Activated CD4-positive, alpha-beta T cell treated with anti-CD3 and anti-CD28 coated beads for 36 hours (primary cell): ENCODE results near the gene KRTAP21-1. TPM values are rescaled to one million over a fixed set of nuclear protein-coding genes. Genes with fewer than 3 reads are reported as not detected.
A peak's percentile ranks its signal among the peaks of the same experiment; 100 is the strongest.

Experiments used
- ATAC-seq: fragments of 200-7000 bp; cut with Tn5 transposase; one replicate; pipeline ENCODE4 v1.10.0; 2021; ENCODE audit warnings: mild to moderate bottlenecking, moderate library complexity
- CTCF ChIA-PET: fragments of 350-600 bp; sonication (Branson Sonifier 250); formaldehyde crosslinking; loops from one replicate; lab custom pipeline; 2021; ENCODE audit warnings: antibody characterized with exemption; lab: Charles Lee
- POLR2A ChIA-PET: fragments of 350-600 bp; sonication (Branson Sonifier 250); formaldehyde crosslinking; loops from one replicate; lab custom pipeline; 2021; ENCODE audit warnings: antibody characterized with exemption, inconsistent platforms; lab: Charles Lee
- DNase-seq: peaks from one replicate; pipeline ENCODE4 v3.0.0-alpha.2; 2020
- H3K27ac Mint-ChIP-seq: one replicate; pipeline ENCODE4 v1.8.0; 2021; ENCODE audit warnings: mixed read lengths
- H3K27me3 Mint-ChIP-seq: one replicate; pipeline ENCODE4 v1.8.0; 2021; ENCODE audit warnings: mixed read lengths
- H3K36me3 Mint-ChIP-seq: one replicate; pipeline ENCODE4 v1.8.0; 2021; ENCODE audit warnings: low read depth, mixed read lengths
- H3K4me1 Mint-ChIP-seq: one replicate; pipeline ENCODE4 v1.8.0; 2021; ENCODE audit warnings: mixed read lengths
- H3K4me3 Mint-ChIP-seq: one replicate; pipeline ENCODE4 v1.8.0; 2021; ENCODE audit warnings: mild to moderate bottlenecking, moderate library complexity, mixed read lengths
- H3K9me3 Mint-ChIP-seq: one replicate; pipeline ENCODE4 v1.8.0; 2021; ENCODE audit warnings: low read depth, mixed read lengths
- intact Hi-C, 2 experiments: fragments of 100-400 bp; cut with DNase I in 1 of 2; cut with micrococcal nuclease in 1 of 2; formaldehyde crosslinking; loops; one replicate each; pipeline versions ENCODE4 v1.14.2 to v1.15.1; 2022 to 2024; cut with DNase I, micrococcal nuclease
- total RNA-seq, 2 experiments: library from RNA; stranded (reverse); gene quantifications; one replicate each; pipeline ENCODE4 v1.2.3, GENCODE V29; 2021

The KRTAP21-1 gene
- total RNA-seq, 2 experiments from 2014 or later: not detected

GRCh38 chr21:30719401-30719800 is 35.8 kb downstream of the KRTAP21-1 start:
- ATAC-seq: no peak
- peaks cover 22% of the 10 kb centered on the region for H3K4me1 Mint-ChIP-seq
- H3K9me3 Mint-ChIP-seq: peaks cover 3% of the 10 kb centered on the region
- no peaks in the 10 kb centered on the region for H3K36me3 Mint-ChIP-seq
- peaks cover 9% of the 10 kb centered on the region for H3K27me3 Mint-ChIP-seq
- peak overlapping the region; percentile 55 for H3K27ac Mint-ChIP-seq
- intact Hi-C loops: loop anchor here in 1 of 2 experiments (5.0 to 10.0 kb wide), 3 partner anchors 365 to 1005 kb away; no protein-coding TSS in a partner anchor
- H3K4me3 Mint-ChIP-seq: no peak overlapping the region
- ChIA-PET CTCF (interaction anchor here (0.6 kb wide), 1 partner anchor 135 kb away, joined by 5 read pairs; no protein-coding TSS in a partner anchor), POLR2A (no interaction called here)
- DNase-seq: no peak

GRCh38 chr21:30718239-30718909 is 36.9 kb downstream of the KRTAP21-1 start, which contains the start of gene KRTAP21-3:
Gene KRTAP21-3 (minus strand): TSS chr21:30718777. CDS start chr21:30718759, 18 bp downstream.
- DNase-seq (peak; percentile 22), ATAC-seq (peak; percentile 92)
- ChIA-PET POLR2A (interaction anchor here (0.8 kb wide), 1 partner anchor 118 kb away, joined by 4 read pairs; the partner anchor contains the start of gene KRTAP22-1), CTCF (interaction anchor here (0.6 kb wide), 1 partner anchor 134 kb away, joined by 5 read pairs; no protein-coding TSS in a partner anchor)
- H3K4me1 Mint-ChIP-seq: peaks cover 22% of the 10 kb centered on the region
- intact Hi-C loops: loop anchor here in 1 of 2 experiments (1.0 to 10.0 kb wide), 5 partner anchors 8 to 1006 kb away; no protein-coding TSS in a partner anchor
- H3K27ac Mint-ChIP-seq: peak within 1 kb of the TSS; percentile 75
- no peak within 1 kb of the TSS for H3K4me3 Mint-ChIP-seq
- H3K9me3 Mint-ChIP-seq: peaks cover 6% of the 10 kb centered on the region
- peaks cover 4% of the 10 kb centered on the region for H3K27me3 Mint-ChIP-seq
- no peaks in the 10 kb centered on the region for H3K36me3 Mint-ChIP-seq

GRCh38 chr21:30717105-30717504 is 38.1 kb downstream of the KRTAP21-1 start:
- peak overlapping the region; percentile 75 for H3K27ac Mint-ChIP-seq
- ChIA-PET POLR2A (no interaction called here), CTCF (no interaction called here)
- DNase-seq (no peak), ATAC-seq (no peak)
- H3K27me3 Mint-ChIP-seq: no peaks in the 10 kb centered on the region
- no peak overlapping the region for H3K4me3 Mint-ChIP-seq
- H3K9me3 Mint-ChIP-seq: peaks cover 8% of the 10 kb centered on the region
- no peaks in the 10 kb centered on the region for H3K36me3 Mint-ChIP-seq
- peaks cover 22% of the 10 kb centered on the region for H3K4me1 Mint-ChIP-seq
- intact Hi-C loops: loop anchor here in 1 of 2 experiments (5.0 to 10.0 kb wide), 3 partner anchors 368 to 1008 kb away; no protein-coding TSS in a partner anchor

- intact Hi-C loops: loop anchor here in 1 of 2 experiments (5.0 to 10.0 kb wide), 3 partner anchors 370 to 1010 kb away; no protein-coding TSS in a partner anchor
- Mint-ChIP-seq H3K4me1 (peaks cover 29% of the 10 kb centered on the region), H3K36me3 (peaks cover 5% of the 10 kb centered on the region), H3K27ac (no peak overlapping the region), H3K9me3 (peaks cover 15% of the 10 kb centered on the region), H3K4me3 (no peak overlapping the region), H3K27me3 (no peaks in the 10 kb centered on the region)
- CTCF ChIA-PET: no interaction called here
- no peak for DNase-seq
- POLR2A ChIA-PET: no interaction called here
- no peak for ATAC-seq
Measured at GRCh38 chr21:30714946-30715345, 40.3 kb downstream of the KRTAP21-1 start.

- intact Hi-C loops: loop anchor here in 1 of 2 experiments (10.0 kb wide), 2 partner anchors 370 to 1010 kb away; no protein-coding TSS in a partner anchor
- Mint-ChIP-seq H3K4me1 (peaks cover 25% of the 10 kb centered on the region), H3K36me3 (peaks cover 5% of the 10 kb centered on the region), H3K27me3 (no peaks in the 10 kb centered on the region), H3K9me3 (peaks cover 15% of the 10 kb centered on the region), H3K27ac (no peak overlapping the region), H3K4me3 (no peak overlapping the region)
- ChIA-PET POLR2A (no interaction called here), CTCF (no interaction called here)
- DNase-seq (no peak), ATAC-seq (no peak)
Measured at GRCh38 chr21:30714456-30714855, 40.8 kb downstream of the KRTAP21-1 start.

GRCh38 chr21:30713766-30714165 is 41.5 kb downstream of the KRTAP21-1 start:
- POLR2A ChIA-PET: no interaction called here
- H3K27me3 Mint-ChIP-seq: no peaks in the 10 kb centered on the region
- DNase-seq (no peak), ATAC-seq (no peak)
- H3K4me3 Mint-ChIP-seq: no peak overlapping the region
- no peak overlapping the region for H3K27ac Mint-ChIP-seq
- CTCF ChIA-PET: no interaction called here
- intact Hi-C loops: loop anchor here in 1 of 2 experiments (10.0 kb wide), 2 partner anchors 371 to 1011 kb away; no protein-coding TSS in a partner anchor
- peaks cover 15% of the 10 kb centered on the region for H3K9me3 Mint-ChIP-seq
- H3K36me3 Mint-ChIP-seq: peaks cover 5% of the 10 kb centered on the region
- H3K4me1 Mint-ChIP-seq: peaks cover 18% of the 10 kb centered on the region

- DNase-seq (peak; percentile 45), ATAC-seq (peak; percentile 87)
- Mint-ChIP-seq H3K4me3 (no peak overlapping the region), H3K27ac (peak overlapping the region; percentile 73), H3K36me3 (peaks cover 5% of the 10 kb centered on the region), H3K4me1 (peaks cover 8% of the 10 kb centered on the region), H3K9me3 (peaks cover 12% of the 10 kb centered on the region), H3K27me3 (peaks cover 2% of the 10 kb centered on the region)
- POLR2A ChIA-PET: interaction anchor here (0.6 kb wide), 1 partner anchor 451 kb away, joined by 3 read pairs; no protein-coding TSS in a partner anchor
- CTCF ChIA-PET: no interaction called here
- intact Hi-C loops: loop anchor here in 1 of 2 experiments (1.0 to 10.0 kb wide), 3 partner anchors 8 to 1014 kb away; partner anchors contain the start of gene KRTAP21-3
Measured at GRCh38 chr21:30710499-30710898, 44.7 kb downstream of the KRTAP21-1 start.

GRCh38 chr21:30707409-30707808 is 47.8 kb downstream of the KRTAP21-1 start:
- no peak for ATAC-seq

More at GRCh38 chr21:30707409-30707808, 47.8 kb downstream of the KRTAP21-1 start:
- no peak for DNase-seq
- Mint-ChIP-seq H3K27me3 (peaks cover 2% of the 10 kb centered on the region), H3K27ac (no peak overlapping the region), H3K36me3 (peaks cover 5% of the 10 kb centered on the region), H3K4me3 (no peak overlapping the region), H3K4me1 (peaks cover 8% of the 10 kb centered on the region), H3K9me3 (peaks cover 9% of the 10 kb centered on the region)
- CTCF ChIA-PET: no interaction called here
- intact Hi-C loops: no loop called here
- POLR2A ChIA-PET: no interaction called here

Other genes with a start within 250 kb of the KRTAP21-1 start
- not detected for gene KRTAP19-6, start 213.6 kb downstream of the KRTAP21-1 start, total RNA-seq
- gene KRTAP19-7, start 194.1 kb downstream of the KRTAP21-1 start, total RNA-seq: not detected
- not detected for gene KRTAP22-2, start 165.0 kb downstream of the KRTAP21-1 start, total RNA-seq
- not detected for gene KRTAP6-3, start 163.0 kb downstream of the KRTAP21-1 start, total RNA-seq
- gene KRTAP6-2, start 156.5 kb downstream of the KRTAP21-1 start, total RNA-seq: not detected
- not detected for gene KRTAP22-1, start 154.3 kb downstream of the KRTAP21-1 start, total RNA-seq
- gene KRTAP6-1, start 141.5 kb downstream of the KRTAP21-1 start, total RNA-seq: not detected
- gene KRTAP20-1, start 139.0 kb downstream of the KRTAP21-1 start, total RNA-seq: not detected
- gene KRTAP20-4, start 134.8 kb downstream of the KRTAP21-1 start, total RNA-seq: not detected
- not detected for gene KRTAP20-2, start 120.2 kb downstream of the KRTAP21-1 start, total RNA-seq
- gene KRTAP20-3, start 112.6 kb downstream of the KRTAP21-1 start, total RNA-seq: not detected
- gene KRTAP21-3, start 36.7 kb downstream of the KRTAP21-1 start, total RNA-seq: not detected
- not detected for gene KRTAP21-2, start 8.2 kb downstream of the KRTAP21-1 start, total RNA-seq
- gene KRTAP8-1, start 57.8 kb upstream of the KRTAP21-1 start, total RNA-seq: not detected
- gene KRTAP7-1, start 74.3 kb upstream of the KRTAP21-1 start, total RNA-seq: not detected
- gene KRTAP11-1, start 126.2 kb upstream of the KRTAP21-1 start, total RNA-seq: not detected